ENCODE results near the gene CX3CL1.
A peak's percentile ranks its signal among the peaks of the same experiment; 100 is the strongest.

Gene CX3CL1

GRCh38 chr16:57405097-57405496, 32.8 kb downstream of the CX3CL1 start:
- Histone ChIP-seq H3K27ac (replicated peaks) (no peak overlapping the region), H3K4me3 (replicated peaks; ENCODE audit: insufficient read depth, low read length) (no peak overlapping the region), H3K27me3 (ENCODE audit: insufficient read depth, poor library complexity, severe bottlenecking) (no peaks in the 10 kb centered on the region)
- DNase-seq (ENCODE audit: low read depth in 1 of 2, low spot score in 1 of 2): no peak
- no peak for TF ChIP-seq SPI1 (IDR thresholded peaks at IDR 0.05; ENCODE audit: borderline replicate concordance, low read depth)
- TF ChIP-seq, protein P1, sequence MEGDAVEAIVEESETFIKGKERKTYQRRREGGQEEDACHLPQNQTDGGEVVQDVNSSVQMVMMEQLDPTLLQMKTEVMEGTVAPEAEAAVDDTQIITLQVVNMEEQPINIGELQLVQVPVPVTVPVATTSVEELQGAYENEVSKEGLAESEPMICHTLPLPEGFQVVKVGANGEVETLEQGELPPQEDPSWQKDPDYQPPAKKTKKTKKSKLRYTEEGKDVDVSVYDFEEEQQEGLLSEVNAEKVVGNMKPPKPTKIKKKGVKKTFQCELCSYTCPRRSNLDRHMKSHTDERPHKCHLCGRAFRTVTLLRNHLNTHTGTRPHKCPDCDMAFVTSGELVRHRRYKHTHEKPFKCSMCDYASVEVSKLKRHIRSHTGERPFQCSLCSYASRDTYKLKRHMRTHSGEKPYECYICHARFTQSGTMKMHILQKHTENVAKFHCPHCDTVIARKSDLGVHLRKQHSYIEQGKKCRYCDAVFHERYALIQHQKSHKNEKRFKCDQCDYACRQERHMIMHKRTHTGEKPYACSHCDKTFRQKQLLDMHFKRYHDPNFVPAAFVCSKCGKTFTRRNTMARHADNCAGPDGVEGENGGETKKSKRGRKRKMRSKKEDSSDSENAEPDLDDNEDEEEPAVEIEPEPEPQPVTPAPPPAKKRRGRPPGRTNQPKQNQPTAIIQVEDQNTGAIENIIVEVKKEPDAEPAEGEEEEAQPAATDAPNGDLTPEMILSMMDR (IDR thresholded peaks at IDR 0.05; ENCODE audit: insufficient read depth, low read length): no peak
- TF ChIP-seq, protein P2, sequence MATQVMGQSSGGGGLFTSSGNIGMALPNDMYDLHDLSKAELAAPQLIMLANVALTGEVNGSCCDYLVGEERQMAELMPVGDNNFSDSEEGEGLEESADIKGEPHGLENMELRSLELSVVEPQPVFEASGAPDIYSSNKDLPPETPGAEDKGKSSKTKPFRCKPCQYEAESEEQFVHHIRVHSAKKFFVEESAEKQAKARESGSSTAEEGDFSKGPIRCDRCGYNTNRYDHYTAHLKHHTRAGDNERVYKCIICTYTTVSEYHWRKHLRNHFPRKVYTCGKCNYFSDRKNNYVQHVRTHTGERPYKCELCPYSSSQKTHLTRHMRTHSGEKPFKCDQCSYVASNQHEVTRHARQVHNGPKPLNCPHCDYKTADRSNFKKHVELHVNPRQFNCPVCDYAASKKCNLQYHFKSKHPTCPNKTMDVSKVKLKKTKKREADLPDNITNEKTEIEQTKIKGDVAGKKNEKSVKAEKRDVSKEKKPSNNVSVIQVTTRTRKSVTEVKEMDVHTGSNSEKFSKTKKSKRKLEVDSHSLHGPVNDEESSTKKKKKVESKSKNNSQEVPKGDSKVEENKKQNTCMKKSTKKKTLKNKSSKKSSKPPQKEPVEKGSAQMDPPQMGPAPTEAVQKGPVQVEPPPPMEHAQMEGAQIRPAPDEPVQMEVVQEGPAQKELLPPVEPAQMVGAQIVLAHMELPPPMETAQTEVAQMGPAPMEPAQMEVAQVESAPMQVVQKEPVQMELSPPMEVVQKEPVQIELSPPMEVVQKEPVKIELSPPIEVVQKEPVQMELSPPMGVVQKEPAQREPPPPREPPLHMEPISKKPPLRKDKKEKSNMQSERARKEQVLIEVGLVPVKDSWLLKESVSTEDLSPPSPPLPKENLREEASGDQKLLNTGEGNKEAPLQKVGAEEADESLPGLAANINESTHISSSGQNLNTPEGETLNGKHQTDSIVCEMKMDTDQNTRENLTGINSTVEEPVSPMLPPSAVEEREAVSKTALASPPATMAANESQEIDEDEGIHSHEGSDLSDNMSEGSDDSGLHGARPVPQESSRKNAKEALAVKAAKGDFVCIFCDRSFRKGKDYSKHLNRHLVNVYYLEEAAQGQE (IDR thresholded peaks at IDR 0.05; ENCODE audit: insufficient replicate concordance, low read depth): no peak
- TF ChIP-seq POLR2AphosphoS5 (IDR thresholded peaks at IDR 0.05; ENCODE audit: low read depth): no peak
- no peak for TF ChIP-seq GABPA (IDR thresholded peaks at IDR 0.05; ENCODE audit: low read depth)

DNA sequence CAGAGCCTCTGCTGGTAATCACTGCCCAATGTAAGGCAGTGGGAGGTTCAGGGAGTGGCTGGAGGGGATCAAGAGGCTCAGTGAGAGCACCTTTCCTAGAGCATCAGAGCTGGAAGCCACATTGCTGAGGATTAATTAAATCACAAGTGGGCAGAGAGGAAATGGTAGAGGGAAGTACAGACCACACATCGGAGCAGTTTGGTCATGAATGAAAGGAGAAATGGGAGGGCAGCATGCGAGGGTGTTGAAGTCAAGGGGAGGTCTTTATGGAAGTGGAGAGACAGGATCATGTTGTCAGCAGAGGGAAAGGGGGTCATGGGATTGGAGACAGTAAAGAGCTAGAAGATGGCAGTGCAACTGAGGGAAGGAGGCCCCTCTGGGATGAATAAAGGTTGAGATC, 34.6 kb downstream of the CX3CL1 start:
- H3K4me3 ChIP-seq (replicated peaks; ENCODE audit: insufficient read depth, low read length): no peak overlapping the region
- peak in 1 of 2 experiments; percentile 21 for DNase-seq (ENCODE audit: low read depth in 1 of 2, low spot score in 1 of 2)
- TF ChIP-seq GABPA (IDR thresholded peaks at IDR 0.05; ENCODE audit: low read depth) (no peak), SPI1 (IDR thresholded peaks at IDR 0.05; ENCODE audit: borderline replicate concordance, low read depth) (peak; percentile 18; the same call in 1 of the 2 replicates), POLR2AphosphoS5 (IDR thresholded peaks at IDR 0.05; ENCODE audit: low read depth) (no peak)
- TF ChIP-seq, protein P2 (IDR thresholded peaks at IDR 0.05; ENCODE audit: insufficient replicate concordance, low read depth): no peak
- H3K27ac ChIP-seq (replicated peaks): no peak overlapping the region
- H3K27me3 ChIP-seq (ENCODE audit: insufficient read depth, poor library complexity, severe bottlenecking): no peaks in the 10 kb centered on the region

GRCh38 chr16:57407521-57408353, 35.4 kb downstream of the CX3CL1 start:
- TF ChIP-seq POLR2AphosphoS5 (IDR thresholded peaks at IDR 0.05; ENCODE audit: low read depth): no peak
- TF ChIP-seq, protein P2 (IDR thresholded peaks at IDR 0.05; ENCODE audit: insufficient replicate concordance, low read depth): no peak
- no peak for TF ChIP-seq GABPA (IDR thresholded peaks at IDR 0.05; ENCODE audit: low read depth)
- TF ChIP-seq, protein P1 (IDR thresholded peaks at IDR 0.05; ENCODE audit: insufficient read depth, low read length): no peak
- no peak for TF ChIP-seq SPI1 (IDR thresholded peaks at IDR 0.05; ENCODE audit: borderline replicate concordance, low read depth)
- DNase-seq (ENCODE audit: low read depth in 1 of 2, low spot score in 1 of 2): no peak
- H3K4me3 ChIP-seq (replicated peaks; ENCODE audit: insufficient read depth, low read length): no peak overlapping the region
- no peak overlapping the region for H3K27ac ChIP-seq (replicated peaks)
- no peaks in the 10 kb centered on the region for H3K27me3 ChIP-seq (ENCODE audit: insufficient read depth, poor library complexity, severe bottlenecking)
